AG08396 (cell line): Measurements from ENCODE around the gene MYOT.
A peak's percentile ranks its signal among the peaks of the same experiment; 100 is the strongest.

Experiments used
- DNase-seq: peaks from one replicate; pipeline ENCODE4 v3.0.0; 2012; ENCODE audit warnings: low spot score, mixed read lengths

Gene MYOT

DNA sequence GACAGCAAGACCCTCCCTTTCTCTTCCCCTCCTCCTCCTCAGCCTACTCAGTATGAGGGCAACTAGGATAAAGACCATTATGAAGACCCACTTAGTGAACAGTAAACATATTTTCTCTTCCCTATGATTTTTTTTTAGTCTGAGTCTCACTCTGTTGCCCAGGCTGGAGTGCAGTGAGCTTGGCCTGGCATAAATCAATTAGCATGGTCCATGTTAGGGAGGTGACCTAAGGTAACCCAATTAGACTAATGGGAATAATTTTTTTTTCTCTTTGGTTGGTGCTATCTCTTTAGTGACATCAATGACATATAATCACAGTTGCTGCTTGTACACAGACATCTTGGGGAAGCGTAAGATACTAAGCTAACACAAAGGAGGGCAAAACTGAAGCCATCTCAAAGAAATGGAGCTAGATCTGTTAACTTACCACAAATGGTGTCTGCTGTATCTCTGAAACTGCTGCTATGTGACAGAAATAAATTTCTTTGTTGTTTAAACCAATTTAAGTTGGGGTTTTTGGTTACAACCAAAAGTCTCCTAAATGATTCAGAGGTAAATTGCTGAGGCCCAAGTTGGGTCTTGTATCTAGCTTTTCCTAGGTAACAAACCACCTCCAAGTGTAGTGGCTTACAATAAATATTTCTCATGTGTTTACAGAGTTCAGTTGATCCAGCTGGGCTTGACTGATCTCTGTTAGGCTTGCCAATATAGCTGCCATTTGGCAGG is 34.9 kb downstream of the MYOT start:
- no peak for DNase-seq

DNA sequence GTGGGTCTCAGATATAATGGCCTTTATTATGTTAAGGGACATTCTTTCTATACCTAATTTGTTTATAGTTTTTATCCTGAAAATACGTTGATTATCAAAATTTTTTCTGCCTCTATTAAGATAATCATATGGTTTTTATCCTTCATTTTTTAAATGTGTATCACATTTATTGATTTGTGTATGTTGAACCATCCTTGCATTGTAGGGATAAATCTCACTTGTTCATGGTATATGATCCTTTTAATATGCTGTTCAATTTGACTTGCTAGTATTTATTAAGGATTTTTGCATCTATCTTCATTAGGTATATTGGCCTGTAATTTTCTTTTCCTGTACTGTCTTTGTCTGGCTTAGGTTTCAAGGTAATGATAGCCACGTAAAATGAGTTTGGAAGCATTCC is 47.1 kb downstream of the MYOT start:
- DNase-seq, result no peak

DNA sequence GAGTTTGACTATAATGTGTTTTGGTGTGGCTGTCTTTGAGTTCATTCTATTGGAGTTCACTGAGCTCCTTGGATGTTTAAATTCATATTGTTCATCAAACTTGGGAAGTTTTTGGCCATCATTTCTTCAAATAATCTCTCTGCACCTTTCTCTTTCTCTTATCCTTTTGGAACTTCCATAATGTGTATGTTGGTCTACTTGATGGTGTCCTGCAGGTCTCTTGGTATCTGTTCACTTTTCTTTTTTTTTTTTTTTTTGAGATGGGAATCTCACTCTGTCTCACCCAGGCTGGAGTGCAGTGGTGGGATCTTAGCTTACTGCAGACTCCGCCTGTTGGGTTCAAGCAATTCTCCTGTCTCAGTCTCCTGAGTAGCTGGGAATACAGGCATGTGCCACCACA is 49.3 kb downstream of the MYOT start:
- DNase-seq, result no peak

DNA sequence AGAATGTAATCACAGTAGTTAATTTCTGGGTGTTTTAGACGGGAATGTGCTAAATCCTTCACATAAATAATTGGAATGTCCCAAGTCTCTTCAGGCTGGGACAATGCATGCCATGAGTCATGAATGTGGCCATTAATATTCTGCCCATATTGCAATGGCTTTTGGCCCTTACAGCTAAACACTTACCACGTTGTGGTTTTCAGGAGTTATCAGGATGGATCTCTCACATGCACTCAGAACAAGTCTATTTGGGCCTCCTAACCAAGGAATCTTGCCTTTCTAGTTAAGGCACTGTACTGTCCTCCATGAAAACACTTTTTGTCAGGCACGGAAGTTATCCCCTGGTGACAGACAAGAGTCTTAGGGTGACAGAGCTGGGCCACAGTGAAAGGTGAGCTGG is 54.3 kb downstream of the MYOT start:
- no peak for DNase-seq

- peak; percentile 28 for DNase-seq
Measured at GRCh38 chr5:137923856-137924255, 56.2 kb downstream of the MYOT start.

- no peak for DNase-seq
Measured at GRCh38 chr5:137932800-137933199, 65.1 kb downstream of the MYOT start.

GRCh38 chr5:137933491-137933911 is 65.8 kb downstream of the MYOT start:
- DNase-seq, result peak; percentile 5

DNA sequence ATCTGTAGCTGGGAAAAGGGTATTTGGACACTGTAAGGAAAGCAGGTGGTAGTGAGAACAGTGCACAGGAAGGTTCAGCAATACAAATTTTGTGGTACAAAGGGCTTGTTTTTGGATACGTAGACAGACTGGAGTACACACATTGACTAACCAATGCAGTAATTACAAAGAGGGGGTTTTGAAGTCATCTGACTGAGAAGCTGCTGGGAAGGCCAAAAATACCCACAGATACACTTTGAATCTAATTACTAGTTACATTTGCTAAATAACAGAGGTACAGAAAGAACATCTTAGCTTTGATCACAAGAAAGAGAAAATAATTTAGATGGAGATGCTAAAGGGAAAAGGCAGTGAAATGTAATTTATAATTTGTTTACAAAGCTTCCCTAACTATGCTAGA is 67.5 kb downstream of the MYOT start:
- DNase-seq, result no peak

- DNase-seq, result no peak
Measured at GRCh38 chr5:137935694-137936093, 68.0 kb downstream of the MYOT start.
